Measurements from ENCODE around the gene AASDH. TPM values are rescaled to one million over a fixed set of nuclear protein-coding genes. Genes with fewer than 3 reads are reported as not detected.

Gene AASDH
- total RNA-seq: 17.5 TPM

DNA sequence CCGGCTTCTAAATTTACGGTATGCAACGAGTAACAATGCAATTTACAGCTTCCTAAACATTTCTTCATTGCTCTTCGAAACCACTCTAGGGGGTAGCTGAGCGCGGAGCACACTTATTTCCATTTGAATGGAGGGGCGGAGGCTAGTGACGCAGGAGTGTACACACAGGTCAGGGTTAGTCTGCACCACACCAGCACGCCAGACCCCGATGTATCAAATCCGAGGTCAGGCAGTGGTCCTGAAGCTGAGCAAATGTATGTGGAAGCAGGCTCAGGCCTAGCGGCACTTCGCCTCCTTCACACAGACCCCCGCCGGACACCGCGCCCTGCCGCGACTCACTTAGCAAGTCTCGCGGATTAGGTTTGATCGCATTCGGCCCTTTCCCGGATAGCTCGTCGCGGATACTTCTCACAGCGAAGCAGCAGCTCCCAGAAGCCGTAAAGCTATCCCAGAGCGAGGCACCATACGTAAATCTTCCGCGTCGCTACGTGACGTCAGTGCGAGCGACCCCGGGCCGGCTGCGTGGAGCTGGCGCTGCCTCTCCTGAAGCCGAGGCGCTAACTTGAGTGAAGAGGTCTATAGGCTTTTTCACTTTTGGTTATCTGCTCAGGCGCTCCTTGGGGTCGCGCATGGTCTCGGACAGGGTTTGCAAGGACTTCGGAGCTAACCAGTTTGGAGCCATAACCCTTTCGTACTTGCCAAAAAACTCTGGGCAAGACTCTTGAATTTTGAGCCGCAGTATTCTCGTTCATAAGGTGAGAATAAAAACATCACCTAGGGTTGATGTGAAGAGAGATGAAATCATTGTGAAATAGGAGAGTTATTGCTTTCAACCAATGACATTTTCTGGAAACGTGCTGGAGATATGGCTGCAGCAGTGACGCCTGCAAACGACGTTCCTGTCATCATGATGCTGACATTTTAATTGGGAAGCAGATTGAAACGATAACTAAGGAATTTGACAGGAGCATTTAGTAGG, at the start of gene AASDH:
TSS of gene AASDH (minus strand) at position 469 of the 979 bp plus-strand sequence. CDS start 3,192 bp downstream, outside the sequence.
- DNase-seq: peak; percentile 96

- DNase-seq: peak; percentile 98
Measured at GRCh38 chr4:56435140-56435926, 48.0 kb upstream of the AASDH start, which contains the start of gene PPAT. PPAT (minus strand) TSS chr4:56435615; CDS start chr4:56435477, 138 bp downstream.

DNA sequence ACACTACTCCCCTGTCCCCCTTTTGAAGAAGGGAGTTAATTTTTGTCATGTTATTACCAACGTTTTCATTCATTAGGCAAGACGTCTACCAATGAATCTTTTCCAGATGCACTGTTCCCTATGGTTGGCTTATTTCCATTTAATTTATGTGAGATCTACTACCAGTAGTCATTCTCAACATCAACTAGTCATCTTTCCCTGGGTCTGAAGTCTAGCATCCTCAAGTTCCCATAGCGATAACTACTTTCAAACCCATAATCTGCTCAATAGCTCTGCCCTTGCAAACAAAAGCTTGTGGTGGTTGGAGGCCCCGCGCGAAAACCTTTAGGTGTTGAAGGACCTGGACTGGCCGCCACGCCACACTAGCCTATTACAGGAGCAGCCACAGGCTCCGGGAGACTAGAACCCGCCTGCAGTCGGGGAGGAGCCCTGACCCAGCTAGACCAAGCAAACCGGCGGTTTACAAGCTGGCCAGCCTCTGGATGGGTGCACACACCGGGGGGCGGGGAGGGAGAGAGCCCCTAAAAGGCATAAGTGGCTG, 47.4 kb upstream of the AASDH start:
- DNase-seq: peak; percentile 20

DNA sequence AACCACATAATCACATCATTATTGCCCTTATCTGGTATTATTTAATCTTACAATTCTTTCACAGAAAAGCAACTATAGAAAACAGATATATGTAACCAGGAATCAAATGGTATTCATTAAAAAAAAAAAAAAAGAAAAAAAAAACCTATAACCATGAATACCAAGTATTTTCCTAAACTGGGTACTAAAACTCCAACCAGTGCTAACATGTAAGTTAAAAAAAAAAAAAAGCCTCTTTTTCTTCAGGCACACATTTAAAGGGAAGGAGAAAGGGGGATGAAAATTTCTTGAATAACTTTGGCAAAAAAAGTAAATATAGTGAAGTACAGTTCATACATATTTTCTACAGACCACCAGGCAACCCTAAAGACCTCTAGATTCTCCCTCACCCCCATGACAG, 46.0 kb upstream of the AASDH start:
- DNase-seq: no peak

DNA sequence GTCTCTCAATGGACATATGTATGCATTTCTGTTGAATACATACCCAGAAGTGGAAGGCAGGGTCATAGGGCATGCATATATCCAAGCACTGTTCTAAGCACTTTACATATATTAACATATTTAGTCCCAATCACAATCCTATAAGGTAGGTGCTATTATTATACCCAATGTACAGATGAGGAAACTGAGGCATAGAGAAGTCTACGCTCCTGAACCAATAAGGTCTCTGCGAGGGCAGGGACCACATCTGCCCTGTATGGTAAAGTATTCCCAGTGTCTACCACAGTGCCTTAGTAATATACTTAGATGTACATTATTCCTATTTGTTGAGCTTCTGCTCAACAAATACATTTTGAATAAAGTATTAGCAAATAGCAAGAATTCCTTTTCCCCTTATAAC, 42.9 kb upstream of the AASDH start:
- DNase-seq: no peak

GRCh38 chr4:56427179-56427578, 39.9 kb upstream of the AASDH start:
- no peak for DNase-seq

GRCh38 chr4:56426273-56426672, 39.0 kb upstream of the AASDH start:
- DNase-seq: no peak

- no peak for DNase-seq
Measured at GRCh38 chr4:56425518-56425917, 38.2 kb upstream of the AASDH start.

DNA sequence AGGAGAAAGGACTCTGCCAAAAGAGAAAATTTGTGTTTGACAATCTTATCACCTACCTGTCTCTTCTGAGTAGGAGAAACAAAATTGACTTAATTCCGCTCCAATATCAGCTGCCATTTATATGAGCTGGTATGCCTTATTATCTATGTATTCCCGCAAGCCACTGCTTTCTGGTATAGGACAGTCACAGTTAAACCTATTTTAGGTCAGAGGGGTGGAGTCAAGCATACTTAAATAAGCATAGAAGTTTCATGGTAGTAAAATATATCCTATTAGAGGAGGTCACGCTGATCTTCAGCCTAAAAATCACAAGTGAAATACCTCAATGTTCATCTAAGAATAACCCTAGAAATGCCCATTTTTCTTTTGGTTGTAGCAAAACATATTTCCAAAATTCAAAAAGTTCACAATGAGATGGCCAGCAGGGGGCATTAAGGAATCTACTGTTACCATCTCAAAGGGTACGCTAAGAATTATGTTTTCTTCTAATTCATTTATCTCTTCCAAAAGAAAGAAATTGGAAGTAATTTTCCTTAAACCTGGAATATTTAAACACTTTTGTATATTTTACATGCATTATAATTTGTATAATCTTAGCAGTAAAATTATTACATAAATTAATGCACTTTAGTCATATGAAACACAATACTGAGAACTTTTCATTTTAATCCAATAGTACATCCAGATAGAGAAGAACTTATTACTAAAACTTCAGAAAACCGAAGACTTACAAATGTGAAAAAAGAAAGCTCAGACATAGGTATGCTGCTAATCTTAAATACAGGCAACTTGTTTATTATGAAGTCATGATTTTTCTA, 37.6 kb upstream of the AASDH start:
- no peak for DNase-seq

GRCh38 chr4:56424176-56424575, 36.9 kb upstream of the AASDH start:
- no peak for DNase-seq

- DNase-seq: no peak
Measured at GRCh38 chr4:56417396-56417795, 30.1 kb upstream of the AASDH start.

GRCh38 chr4:56416349-56416748, 29.1 kb upstream of the AASDH start:
- DNase-seq: no peak

GRCh38 chr4:56414135-56414670, 26.9 kb upstream of the AASDH start:
- no peak for DNase-seq

DNA sequence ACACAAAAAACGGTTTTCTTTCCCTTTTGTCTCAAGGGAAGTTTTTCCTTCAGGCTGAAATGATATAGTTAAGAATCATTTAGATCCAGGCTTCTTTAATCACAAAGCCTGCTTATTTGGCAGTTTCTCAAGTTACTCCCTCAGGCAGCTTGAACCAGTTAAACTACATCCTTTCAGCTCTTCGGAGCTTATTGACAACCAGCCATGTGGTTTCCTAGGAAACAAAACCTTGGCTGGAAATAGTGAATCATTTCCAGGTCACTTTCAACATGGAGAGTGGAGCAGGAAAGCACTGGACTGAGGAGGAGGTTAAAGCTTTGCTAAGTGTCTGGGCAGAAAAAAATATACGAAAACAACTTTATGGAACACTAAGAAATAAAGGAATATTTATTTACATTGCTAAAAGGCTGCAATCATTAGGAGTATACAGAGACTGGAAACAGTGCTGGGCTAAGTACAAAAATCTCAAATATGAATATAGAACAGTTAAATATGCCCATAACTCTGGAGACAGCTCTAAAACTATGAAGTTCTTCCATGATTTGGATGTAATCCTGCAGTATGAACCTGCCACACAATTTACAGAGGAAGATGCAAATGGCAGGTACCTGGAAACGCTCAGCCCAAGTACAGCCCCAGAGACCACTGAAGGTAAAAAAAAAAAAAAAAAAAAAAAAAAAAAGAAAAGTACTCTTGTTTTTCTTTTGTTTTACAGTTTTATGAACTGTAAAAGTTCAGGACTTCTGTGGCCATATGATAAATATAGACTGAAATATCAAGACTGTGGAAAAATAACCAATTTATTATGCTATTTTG, 23.2 kb upstream of the AASDH start:
- peak; percentile 99 for DNase-seq

DNA sequence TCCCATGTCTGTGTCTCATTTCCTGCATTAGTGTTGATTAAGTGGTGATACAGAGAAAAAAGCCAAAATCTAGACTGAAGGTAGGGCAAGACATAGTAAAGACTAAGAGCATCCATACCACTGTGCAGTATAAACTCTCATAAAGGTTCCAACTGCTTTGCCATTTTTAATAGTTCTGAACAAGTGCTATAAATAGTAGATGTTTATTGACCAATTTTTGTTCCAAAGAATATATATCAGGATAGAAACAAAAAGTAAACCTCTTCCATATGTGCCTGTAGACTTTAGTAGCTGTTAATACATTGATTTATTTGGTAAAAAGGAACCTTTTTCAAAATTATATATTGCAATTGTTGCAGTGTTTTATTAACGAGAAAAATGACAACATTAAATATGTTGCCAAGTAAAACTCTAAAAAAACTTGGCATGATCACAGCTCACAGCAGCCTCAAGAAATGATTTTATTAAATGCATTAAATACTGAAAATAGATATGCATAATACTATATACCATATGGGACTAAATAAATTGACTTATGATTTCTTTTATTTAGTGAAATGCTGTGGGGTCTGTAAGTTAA, 22.3 kb upstream of the AASDH start:
- DNase-seq: peak; percentile 70

- DNase-seq: no peak
Measured at GRCh38 chr4:56408978-56409377, 21.7 kb upstream of the AASDH start.

- DNase-seq: no peak
Measured at GRCh38 chr4:56406151-56406550, 18.9 kb upstream of the AASDH start.

DNA sequence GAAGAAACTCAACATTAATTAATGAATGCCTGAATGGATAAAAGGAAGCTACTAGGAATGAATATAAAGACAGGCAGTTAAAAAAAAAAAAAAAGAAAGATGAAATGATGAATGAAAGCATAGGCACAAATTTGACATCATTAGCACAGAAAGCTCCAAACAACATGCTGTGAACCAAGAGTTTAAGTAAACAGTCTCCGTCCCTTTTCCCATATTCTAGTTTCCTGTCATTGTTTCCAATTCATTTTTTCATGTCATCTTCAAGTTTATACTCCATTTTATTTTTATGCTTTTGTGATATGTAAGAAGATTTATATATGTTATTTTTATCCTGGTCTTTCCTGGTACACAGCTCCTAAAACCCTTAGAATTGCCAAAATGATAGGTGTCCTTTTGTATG, 17.7 kb upstream of the AASDH start:
- no peak for DNase-seq

GRCh38 chr4:56400560-56400959, 13.3 kb upstream of the AASDH start:
- no peak for DNase-seq

DNA sequence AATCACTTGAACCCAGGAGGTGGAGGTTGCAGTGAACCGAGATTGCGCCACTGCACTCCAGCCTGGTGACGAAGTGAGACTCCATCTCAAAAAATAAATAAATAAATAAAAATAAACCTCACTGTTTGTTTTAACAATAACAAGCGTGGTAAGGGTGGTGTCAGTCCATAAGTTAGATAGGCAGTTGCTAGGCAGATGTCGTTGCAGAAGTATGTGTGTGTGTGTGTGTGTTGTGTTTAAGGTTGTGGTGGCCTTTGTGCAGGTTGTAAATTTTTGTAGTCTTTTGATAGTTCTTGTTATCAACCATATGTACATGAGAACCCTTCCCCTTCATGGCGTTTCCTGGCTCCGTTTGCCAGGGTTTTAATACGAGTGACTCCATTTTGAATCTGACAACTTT, 4.0 kb upstream of the AASDH start:
- no peak for DNase-seq
